HG03439 (cell line): ENCODE results near the gene ZNF33A.
A peak's percentile ranks its signal among the peaks of the same experiment; 100 is the strongest.
"Not testable (repeated sequence)": the region's sequence is repeated elsewhere in the genome, so short reads cannot be mapped to it uniquely, and the experiment has no call there.

Experiments
- ATAC-seq: cut with Tn5 transposase; IDR thresholded peaks from one replicate; pipeline ENCODE4 v1.9.1; 2021; ENCODE audit warnings: mild to moderate bottlenecking, moderate library complexity; ENCODE audit not compliant: unreplicated experiment

The ZNF33A gene

GRCh38 chr10:38010119-38010903, at the start of gene ZNF33A:
ZNF33A (plus strand) TSS chr10:38010675; CDS start chr10:38012342, 1,667 bp downstream.
- ATAC-seq, result peak; percentile 86

- ATAC-seq, result no peak
Measured at GRCh38 chr10:37965006-37965405, 45.5 kb upstream of the ZNF33A start.

DNA sequence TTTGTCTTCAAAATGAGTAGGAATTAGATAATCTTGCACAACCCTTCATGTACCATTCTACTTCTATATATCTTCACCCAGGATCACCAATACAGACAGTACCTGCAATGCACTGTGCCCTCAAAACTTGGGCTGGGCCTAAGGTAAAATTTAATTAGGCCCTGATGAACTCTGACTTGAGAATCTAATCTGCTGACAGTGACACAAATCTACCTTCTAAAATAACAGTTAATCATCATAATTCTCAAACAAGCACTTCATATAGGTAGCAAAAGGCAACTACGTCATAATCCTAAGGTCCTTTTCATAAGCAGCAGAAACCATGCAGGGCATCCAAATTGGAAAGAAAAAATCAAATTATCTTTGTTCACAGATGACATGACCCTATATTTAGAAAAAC, 38.1 kb upstream of the ZNF33A start:
- no peak for ATAC-seq

- ATAC-seq, result no peak
Measured at GRCh38 chr10:37975401-37975991, 35.0 kb upstream of the ZNF33A start.

GRCh38 chr10:37976091-37976879, 34.2 kb upstream of the ZNF33A start, which contains the start of gene ZNF25:
ZNF25 (minus strand) TSS chr10:37976647; CDS start chr10:37971722, 4,925 bp downstream.
- peak; percentile 98 for ATAC-seq

- ATAC-seq, result no peak
Measured at GRCh38 chr10:37976880-37977203, 33.6 kb upstream of the ZNF33A start.

- no peak for ATAC-seq
Measured at GRCh38 chr10:37991655-37992054, 18.8 kb upstream of the ZNF33A start.

DNA sequence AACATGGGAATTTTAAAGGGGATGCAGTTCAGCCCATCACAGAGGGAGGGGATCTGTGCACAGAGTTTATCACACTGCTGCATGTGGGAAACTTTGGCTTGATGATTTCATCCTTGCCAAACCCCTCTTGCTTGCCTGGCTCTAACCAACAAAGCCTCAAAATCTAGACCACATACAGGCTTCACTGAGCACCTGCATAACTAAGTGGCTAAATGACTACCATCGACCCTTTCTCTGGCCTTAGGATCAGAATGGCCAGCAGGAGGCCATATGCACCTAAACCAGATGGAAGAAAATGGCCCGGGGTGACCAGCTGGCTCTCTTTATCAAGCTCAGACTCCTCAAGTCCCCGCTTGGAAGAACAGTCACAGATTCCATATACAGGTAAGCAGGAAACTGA, 18.4 kb upstream of the ZNF33A start:
- no peak for ATAC-seq

GRCh38 chr10:37998920-37999319, 11.6 kb upstream of the ZNF33A start:
- ATAC-seq, result not testable (repeated sequence)

DNA sequence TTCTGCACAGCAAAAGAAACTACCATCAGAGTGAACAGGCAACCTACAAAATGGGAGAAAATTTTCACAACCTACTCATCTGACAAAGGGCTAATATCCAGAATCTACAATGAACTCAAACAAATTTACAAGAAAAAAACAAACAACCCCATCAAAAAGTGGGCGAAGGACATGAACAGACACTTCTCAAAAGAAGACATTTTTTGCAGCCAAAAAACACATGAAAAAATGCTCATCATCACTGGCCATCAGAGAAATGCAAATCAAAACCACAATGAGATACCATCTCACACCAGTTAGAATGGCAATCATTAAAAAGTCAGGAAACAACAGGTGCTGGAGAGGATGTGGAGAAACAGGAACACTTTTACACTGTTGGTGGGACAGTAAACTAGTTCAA, 10.0 kb upstream of the ZNF33A start:
- ATAC-seq, result not testable (repeated sequence)

DNA sequence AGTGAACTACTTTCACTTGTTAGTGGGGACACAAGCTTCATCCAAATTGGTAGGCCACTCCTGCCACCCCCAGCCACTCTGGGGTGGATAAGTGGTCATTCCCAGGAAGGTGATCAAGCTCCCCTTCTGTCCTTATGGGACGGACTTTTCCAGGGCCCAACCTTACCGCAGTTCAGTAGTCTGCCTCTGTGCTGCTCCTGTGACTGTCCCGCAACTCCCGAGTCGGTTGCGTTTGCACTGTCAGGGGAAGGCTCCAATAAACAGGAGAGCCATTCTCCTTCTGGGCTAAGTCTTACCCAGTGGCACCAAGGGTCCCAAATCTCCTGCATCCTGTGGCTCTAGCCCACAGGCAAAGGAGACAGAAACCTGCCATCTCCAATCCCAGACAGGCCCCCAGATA, 7.4 kb upstream of the ZNF33A start:
- no peak for ATAC-seq

GRCh38 chr10:38003588-38003987, 6.9 kb upstream of the ZNF33A start:
- ATAC-seq, result no peak

- ATAC-seq, result no peak
Measured at GRCh38 chr10:38007551-38007950, 2.9 kb upstream of the ZNF33A start.

- ATAC-seq, result no peak
Measured at GRCh38 chr10:38007991-38008390, 2.5 kb upstream of the ZNF33A start.

GRCh38 chr10:38016354-38016753, 5.9 kb downstream of the ZNF33A start:
- ATAC-seq, result no peak

DNA sequence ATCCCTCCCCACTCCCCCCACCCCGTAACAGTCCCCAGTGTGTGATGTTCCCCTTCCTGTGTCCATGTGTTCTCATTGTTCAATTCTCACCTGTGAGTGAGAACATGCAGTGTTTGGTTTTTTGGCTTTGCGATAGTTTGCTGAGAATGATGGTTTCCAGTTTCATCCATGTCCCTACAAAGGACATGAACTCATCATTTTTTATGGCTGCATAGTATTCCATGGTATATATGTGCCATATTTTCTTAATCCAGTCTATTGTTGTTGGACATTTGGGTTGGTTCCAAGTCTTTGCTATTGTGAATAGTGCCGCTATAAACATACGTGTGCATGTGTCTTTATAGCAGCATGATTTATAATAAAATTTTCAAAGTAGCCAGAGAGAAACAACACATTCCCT, 8.6 kb downstream of the ZNF33A start:
- not testable (repeated sequence) for ATAC-seq

DNA sequence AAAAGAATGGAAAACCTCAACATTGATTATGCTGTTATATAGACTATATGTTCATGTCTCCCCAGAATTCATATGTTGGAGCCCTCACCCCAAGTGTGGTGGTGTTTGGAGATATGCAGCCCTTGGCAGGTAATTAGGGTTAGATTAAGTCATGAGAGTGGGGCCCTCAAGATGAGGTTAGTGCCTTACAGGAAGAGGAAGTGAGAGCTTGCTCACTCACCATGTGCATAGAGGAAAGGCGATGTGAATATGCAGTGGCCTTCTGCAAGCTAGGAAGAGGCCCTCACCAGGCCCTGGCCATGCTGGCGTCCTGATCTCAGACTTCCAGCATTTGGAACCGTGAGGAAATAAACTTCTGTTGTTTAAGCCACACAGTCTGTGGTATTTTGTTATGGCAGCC, 14.8 kb downstream of the ZNF33A start:
- ATAC-seq, result peak; percentile 78

GRCh38 chr10:38027986-38028385, 17.5 kb downstream of the ZNF33A start:
- no peak for ATAC-seq

- no peak for ATAC-seq
Measured at GRCh38 chr10:38032886-38033285, 22.4 kb downstream of the ZNF33A start.

DNA sequence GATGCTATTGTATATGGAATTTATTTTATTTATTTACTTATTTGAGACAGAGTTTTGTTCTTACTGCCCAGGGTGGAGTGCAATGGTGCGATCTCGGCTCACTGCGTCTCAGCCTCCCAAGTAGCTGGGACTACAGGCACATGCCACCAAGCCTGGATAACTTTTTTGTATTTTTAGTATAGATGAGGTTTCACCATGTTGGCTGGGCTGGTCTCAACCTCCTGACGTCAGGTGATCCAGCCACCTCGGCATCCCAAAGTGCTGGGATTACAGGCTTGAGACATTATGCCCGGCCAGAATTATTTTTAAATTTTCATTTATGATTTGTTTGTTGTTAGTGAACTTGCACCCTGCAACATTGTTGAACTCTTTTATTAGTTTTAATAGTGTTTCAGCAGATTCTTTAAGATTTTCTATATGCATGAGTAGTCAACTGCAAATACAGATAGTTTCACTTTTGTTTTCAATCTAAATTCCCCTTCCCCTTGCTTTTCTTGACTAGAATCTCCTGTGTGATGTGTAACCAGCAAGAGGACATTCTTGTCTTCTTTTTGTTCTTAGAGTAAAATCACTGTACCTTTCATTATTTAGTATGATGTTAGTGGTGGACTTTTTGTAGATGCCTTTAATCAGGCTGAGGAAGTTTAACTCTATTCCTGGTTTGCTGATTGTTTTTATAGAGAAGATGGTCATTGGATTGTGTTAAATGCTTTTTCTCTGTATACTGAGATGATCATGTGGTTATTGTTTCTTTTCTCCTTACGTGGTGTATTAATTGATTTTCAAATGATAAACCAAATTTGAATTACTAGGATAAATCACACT, 27.8 kb downstream of the ZNF33A start:
- peak; percentile 90 for ATAC-seq

DNA sequence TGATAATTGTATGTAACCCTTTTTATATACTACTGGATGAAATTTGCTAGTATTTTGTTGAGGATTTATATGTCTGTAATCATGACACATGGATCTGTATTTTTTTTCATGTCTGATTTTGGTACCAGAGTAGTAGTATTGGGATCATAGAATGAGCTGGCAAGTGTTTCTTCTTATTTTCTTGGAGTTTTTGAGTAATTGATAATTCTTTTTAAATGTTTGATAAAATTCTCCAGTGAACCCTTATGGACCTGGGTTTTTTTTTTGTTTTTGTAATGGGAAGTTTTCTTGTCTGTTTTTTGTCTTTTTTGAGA, 28.4 kb downstream of the ZNF33A start:
- peak; percentile 15 for ATAC-seq
